IPS-NIHi11 (cell line): ENCODE results near the gene CDH23.
A peak's percentile ranks its signal among the peaks of the same experiment; 100 is the strongest.

ENCODE experiments used
- DNase-seq: peaks from one replicate; pipeline ENCODE4 v3.0.0; 2012; ENCODE audit warnings: mixed read lengths, low spot score

The CDH23 gene

GRCh38 chr10:71623098-71623985 is 226.6 kb downstream of the CDH23 start:
- peak; percentile 66 for DNase-seq

GRCh38 chr10:71623986-71624291 is 227.2 kb downstream of the CDH23 start:
- DNase-seq = no peak

GRCh38 chr10:71625445-71626175 is 228.9 kb downstream of the CDH23 start:
- no peak for DNase-seq

GRCh38 chr10:71627230-71627939 is 230.7 kb downstream of the CDH23 start:
- no peak for DNase-seq

GRCh38 chr10:71627956-71628355 is 231.2 kb downstream of the CDH23 start:
- no peak for DNase-seq

GRCh38 chr10:71629131-71629530 is 232.4 kb downstream of the CDH23 start:
- DNase-seq = no peak

GRCh38 chr10:71630168-71630567 is 233.4 kb downstream of the CDH23 start:
- DNase-seq = no peak

GRCh38 chr10:71631007-71631861 is 234.5 kb downstream of the CDH23 start:
- DNase-seq = peak; percentile 56

- no peak for DNase-seq
Measured at GRCh38 chr10:71632200-71632820, 235.6 kb downstream of the CDH23 start.

- DNase-seq = no peak
Measured at GRCh38 chr10:71632896-71633600, 236.3 kb downstream of the CDH23 start.

GRCh38 chr10:71633920-71634319 is 237.2 kb downstream of the CDH23 start:
- DNase-seq = no peak

- no peak for DNase-seq
Measured at GRCh38 chr10:71634531-71635164, 237.9 kb downstream of the CDH23 start.

- no peak for DNase-seq
Measured at GRCh38 chr10:71635251-71635866, 238.6 kb downstream of the CDH23 start.

- DNase-seq = no peak
Measured at GRCh38 chr10:71635867-71636266, 239.1 kb downstream of the CDH23 start.

- no peak for DNase-seq
Measured at GRCh38 chr10:71636588-71636987, 239.9 kb downstream of the CDH23 start.

- DNase-seq = no peak
Measured at GRCh38 chr10:71637305-71637704, 240.6 kb downstream of the CDH23 start.

- DNase-seq = peak; percentile 56
Measured at GRCh38 chr10:71638064-71638821, 241.5 kb downstream of the CDH23 start.

- DNase-seq = peak; percentile 59
Measured at GRCh38 chr10:71638822-71639719, 242.4 kb downstream of the CDH23 start.
